NOMO-1 treated with DMSO at 0.1 percent for 48 hours (cell line): ENCODE measurements around the gene E2F2.
A peak's percentile ranks its signal among the peaks of the same experiment; 100 is the strongest.

ENCODE experiments used
- DNase-seq: peaks from one replicate; lab custom pipeline; 2025; ENCODE audit not compliant: unreplicated experiment; lab: John Stamatoyannopoulos, UW

Gene E2F2

GRCh38 chr1:23530747-23531561, at the start of gene E2F2:
TSS of gene E2F2 (minus strand) at chr1:23531233. CDS start at chr1:23530793, 440 bp downstream.
- DNase-seq = peak; percentile 89

- DNase-seq = no peak
These were observed 47.9 kb upstream of the E2F2 start for GRCh38 chr1:23578997-23579363.

GRCh38 chr1:23578311-23578996, 47.4 kb upstream of the E2F2 start:
- no peak for DNase-seq

GRCh38 chr1:23577056-23578004, 46.3 kb upstream of the E2F2 start:
- DNase-seq = peak; percentile 81

GRCh38 chr1:23576338-23577055, 45.5 kb upstream of the E2F2 start:
- no peak for DNase-seq

GRCh38 chr1:23575226-23575810, 44.3 kb upstream of the E2F2 start:
- no peak for DNase-seq

GRCh38 chr1:23574265-23574754, 43.3 kb upstream of the E2F2 start:
- DNase-seq = no peak

- no peak for DNase-seq
These were observed 42.6 kb upstream of the E2F2 start for GRCh38 chr1:23573574-23574182.

- no peak for DNase-seq
These were observed 40.4 kb upstream of the E2F2 start for GRCh38 chr1:23571465-23571864.

GRCh38 chr1:23570001-23570691, 39.1 kb upstream of the E2F2 start:
- DNase-seq = no peak

GRCh38 chr1:23568608-23569383, 37.8 kb upstream of the E2F2 start:
- DNase-seq = no peak

GRCh38 chr1:23567996-23568607, 37.1 kb upstream of the E2F2 start:
- no peak for DNase-seq

- no peak for DNase-seq
These were observed 36.6 kb upstream of the E2F2 start for GRCh38 chr1:23567629-23567995.

- no peak for DNase-seq
These were observed 35.3 kb upstream of the E2F2 start for GRCh38 chr1:23566304-23566703.

GRCh38 chr1:23565776-23566175, 34.7 kb upstream of the E2F2 start:
- DNase-seq = no peak

GRCh38 chr1:23564529-23565122, 33.6 kb upstream of the E2F2 start:
- no peak for DNase-seq

- DNase-seq = no peak
These were observed 32.8 kb upstream of the E2F2 start for GRCh38 chr1:23563755-23564374.
